ENCODE measurements around the gene KEL. TPM values are rescaled to one million over a fixed set of nuclear protein-coding genes. Genes with fewer than 3 reads are reported as not detected.

KEL gene
- total RNA-seq, 1 donor from 2014 or later = 0.12 TPM

- DNase-seq (ENCODE audit: low read depth) = no peak
- H3K4me3 ChIP-seq (ENCODE audit: low read depth, low read length) = no peak overlapping the region
- no peak for TF ChIP-seq CTCF (conservative IDR thresholded peaks at IDR 0.05; ENCODE audit: low read depth, low read length)
Measured at GRCh38 chr7:142932386-142933091, 29.6 kb downstream of the KEL start.

GRCh38 chr7:142930126-142930730 lies 31.9 kb downstream of the KEL start:
- DNase-seq (ENCODE audit: low read depth) = no peak
- no peak for TF ChIP-seq CTCF (conservative IDR thresholded peaks at IDR 0.05; ENCODE audit: low read depth, low read length)
- no peak overlapping the region for H3K4me3 ChIP-seq (ENCODE audit: low read depth, low read length)

GRCh38 chr7:142927949-142928348 lies 34.2 kb downstream of the KEL start:
- H3K4me3 ChIP-seq (ENCODE audit: low read depth, low read length) = no peak overlapping the region
- no peak for TF ChIP-seq CTCF (conservative IDR thresholded peaks at IDR 0.05; ENCODE audit: low read depth, low read length)
- no peak for DNase-seq (ENCODE audit: low read depth)

- no peak overlapping the region for H3K4me3 ChIP-seq (ENCODE audit: low read depth, low read length)
- TF ChIP-seq CTCF (conservative IDR thresholded peaks at IDR 0.05; ENCODE audit: low read depth, low read length) = no peak
- DNase-seq (ENCODE audit: low read depth) = no peak
Measured at GRCh38 chr7:142927085-142927745, 34.9 kb downstream of the KEL start.

- H3K4me3 ChIP-seq (ENCODE audit: low read depth, low read length) = no peak overlapping the region
- no peak for DNase-seq (ENCODE audit: low read depth)
- no peak for TF ChIP-seq CTCF (conservative IDR thresholded peaks at IDR 0.05; ENCODE audit: low read depth, low read length)
Measured at GRCh38 chr7:142925413-142925812, 36.8 kb downstream of the KEL start.

GRCh38 chr7:142923391-142923790 lies 38.8 kb downstream of the KEL start:
- DNase-seq (ENCODE audit: low read depth) = no peak
- TF ChIP-seq CTCF (conservative IDR thresholded peaks at IDR 0.05; ENCODE audit: low read depth, low read length) = no peak
- no peak overlapping the region for H3K4me3 ChIP-seq (ENCODE audit: low read depth, low read length)

All from epithelial cell of proximal tubule (primary cell).